Caco-2 (cell line): ENCODE measurements around the gene RAD51B. TPM values are rescaled to one million over a fixed set of nuclear protein-coding genes. Genes with fewer than 3 reads are reported as not detected.
A peak's percentile ranks its signal among the peaks of the same experiment; 100 is the strongest.

Experiments
- BruUV-seq: library from RNA; stranded (reverse); fragments of 400-500 nt; replicated peaks from 2 replicates; lab custom pipeline; 2021; lab: Mats Ljungman, UMichigan
- CTCF ChIA-PET: fragments of 300-600 bp; sonication (Branson Sonifier 250); formaldehyde crosslinking; loops from one replicate; lab custom pipeline; 2022; ENCODE audit warnings: antibody characterized with exemption; lab: Charles Lee
- POLR2A ChIA-PET: fragments of 300-600 bp; sonication (Branson Sonifier 250); formaldehyde crosslinking; loops from one replicate; lab custom pipeline; 2022; ENCODE audit warnings: antibody characterized with exemption; lab: Charles Lee
- DNase-seq, 2 experiments: peaks; one replicate each; pipeline versions ENCODE4 v3.0.0 to v3.0.0-alpha.2; 2020 to 2022
- H3K27me3 ChIP-seq: replicated peaks from 2 replicates; pipeline ENCODE4 v1.6.0; 2011; ENCODE audit warnings: low read length; ENCODE audit not compliant: control insufficient read depth, insufficient read depth
- H3K36me3 ChIP-seq: 2 replicates; pipeline ENCODE4 v1.5.1; 2011; ENCODE audit warnings: low read length; ENCODE audit not compliant: control insufficient read depth, insufficient read depth
- H3K4me1 ChIP-seq: fragments of 250-450 bp; sonication (Bioruptor Pico); 2 replicates; pipeline ENCODE4 v1.5.1; 2020; ENCODE audit warnings: mild to moderate bottlenecking
- H3K4me3 ChIP-seq: 2 replicates; pipeline ENCODE4 v1.5.1; 2011; ENCODE audit warnings: low read depth, mild to moderate bottlenecking, control low read depth, low read length
- H3K9me3 ChIP-seq: fragments of 250-450 bp; sonication (Bioruptor Pico); 2 replicates; pipeline ENCODE4 v1.5.1; 2020; ENCODE audit warnings: mild to moderate bottlenecking, moderate library complexity
- H3K27ac Mint-ChIP-seq: one replicate; pipeline ENCODE4 v1.8.0; 2022; ENCODE audit warnings: mixed read lengths; ENCODE audit not compliant: unreplicated experiment
- H3K27me3 Mint-ChIP-seq: one replicate; pipeline ENCODE4 v1.8.0; 2022; ENCODE audit warnings: mixed read lengths; ENCODE audit not compliant: insufficient read depth, unreplicated experiment
- H3K36me3 Mint-ChIP-seq: one replicate; pipeline ENCODE4 v1.8.0; 2022; ENCODE audit warnings: mild to moderate bottlenecking, mixed read lengths; ENCODE audit not compliant: insufficient read depth, unreplicated experiment
- H3K4me1 Mint-ChIP-seq: one replicate; pipeline ENCODE4 v1.8.0; 2022; ENCODE audit warnings: low read depth, mixed read lengths; ENCODE audit not compliant: unreplicated experiment
- H3K4me3 Mint-ChIP-seq: one replicate; pipeline ENCODE4 v1.8.0; 2022; ENCODE audit warnings: mild to moderate bottlenecking, moderate library complexity, mixed read lengths; ENCODE audit not compliant: unreplicated experiment
- H3K9me3 Mint-ChIP-seq: one replicate; pipeline ENCODE4 v1.8.0; 2022; ENCODE audit warnings: mixed read lengths; ENCODE audit not compliant: unreplicated experiment
- CTCF ChIP-seq, 2 experiments: fragments of 200-600 bp in 1 of 2; IDR thresholded peaks; 1 replicate in 1 of 2; 2 replicates in 1 of 2; pipeline versions ENCODE4 v1.5.1 to v1.8.0; 2011 to 2022; ENCODE audit warnings: antibody characterized with exemption in 1 of 2, control low read depth in 1 of 2, inconsistent platforms in 1 of 2, low read depth in 1 of 2, low read length in 1 of 2, mild to moderate bottlenecking in 1 of 2, moderate library complexity in 1 of 2; ENCODE audit not compliant: insufficient read depth in 1 of 2, severe bottlenecking in 1 of 2, unreplicated experiment in 1 of 2
- intact Hi-C: fragments of 100-400 bp; cut with micrococcal nuclease; formaldehyde crosslinking; loops from one replicate; pipeline ENCODE4 v1.10.0; 2022; ENCODE audit not compliant: unreplicated experiment
- total RNA-seq: library from RNA; stranded (reverse); gene quantifications from 2 replicates; pipeline ENCODE4 v1.2.3, GENCODE V29; 2022

The RAD51B gene
- total RNA-seq, 1 experiment from 2014 or later: 16.7 TPM

GRCh38 chr14:68398370-68398769 lies 578.8 kb downstream of the RAD51B start:
- H3K27me3 ChIP-seq: no peaks in the 10 kb centered on the region
- POLR2A ChIA-PET: no interaction called here
- Mint-ChIP-seq H3K36me3 (no peaks in the 10 kb centered on the region), H3K4me3 (no peak overlapping the region), H3K27ac (no peak overlapping the region), H3K9me3 (no peaks in the 10 kb centered on the region), H3K4me1 (peaks cover 21% of the 10 kb centered on the region), H3K27me3 (no peaks in the 10 kb centered on the region)
- H3K4me1 ChIP-seq: peaks cover 34% of the 10 kb centered on the region
- CTCF ChIA-PET: no interaction called here
- no peak overlapping the region for H3K4me3 ChIP-seq
- intact Hi-C loops: no loop called here
- no TSS peak for BruUV-seq
- H3K9me3 ChIP-seq: no peaks in the 10 kb centered on the region
- H3K36me3 ChIP-seq: no peaks in the 10 kb centered on the region; the same call in 1 of the 2 replicates
- DNase-seq: no peak
- TF ChIP-seq CTCF (IDR thresholded peaks at IDR 0.05; ENCODE audit: insufficient read depth in 1 of 2, low read depth in 1 of 2, low read length in 1 of 2, severe bottlenecking in 1 of 2, unreplicated experiment in 1 of 2): no peak

- no peaks in the 10 kb centered on the region for H3K9me3 Mint-ChIP-seq
- H3K36me3 ChIP-seq: no peaks in the 10 kb centered on the region; the same call in 1 of the 2 replicates
- H3K9me3 ChIP-seq: no peaks in the 10 kb centered on the region
- intact Hi-C loops: loop anchor here (5.0 kb wide), 1 partner anchor 67 kb away; no protein-coding TSS in a partner anchor
- TF ChIP-seq CTCF (IDR thresholded peaks at IDR 0.05; ENCODE audit: insufficient read depth in 1 of 2, low read depth in 1 of 2, low read length in 1 of 2, severe bottlenecking in 1 of 2, unreplicated experiment in 1 of 2): no peak
- DNase-seq: no peak
- ChIA-PET POLR2A (no interaction called here), CTCF (interaction anchor here (0.7 kb wide), 1 partner anchor 390 kb away, joined by 3 read pairs; no protein-coding TSS in a partner anchor)
- H3K4me3 Mint-ChIP-seq: no peak overlapping the region
- peaks cover 50% of the 10 kb centered on the region for H3K4me1 ChIP-seq
- H3K27me3 Mint-ChIP-seq: no peaks in the 10 kb centered on the region
- no TSS peak for BruUV-seq
- H3K4me1 Mint-ChIP-seq: peaks cover 28% of the 10 kb centered on the region
- H3K4me3 ChIP-seq: no peak overlapping the region
- no peaks in the 10 kb centered on the region for H3K27me3 ChIP-seq
- no peaks in the 10 kb centered on the region for H3K36me3 Mint-ChIP-seq
- H3K27ac Mint-ChIP-seq: peak overlapping the region; percentile 61
These were observed 580.4 kb downstream of the RAD51B start for GRCh38 chr14:68399971-68400370.

- Mint-ChIP-seq H3K27me3 (no peaks in the 10 kb centered on the region), H3K27ac (peak overlapping the region; percentile 61), H3K9me3 (no peaks in the 10 kb centered on the region), H3K36me3 (no peaks in the 10 kb centered on the region), H3K4me1 (peaks cover 28% of the 10 kb centered on the region), H3K4me3 (no peak overlapping the region)
- Histone ChIP-seq H3K4me1 (peaks cover 50% of the 10 kb centered on the region), H3K27me3 (no peaks in the 10 kb centered on the region), H3K9me3 (no peaks in the 10 kb centered on the region), H3K36me3 (no peaks in the 10 kb centered on the region; the same call in 1 of the 2 replicates), H3K4me3 (no peak overlapping the region)
- no TSS peak for BruUV-seq
- ChIA-PET CTCF (no interaction called here), POLR2A (interaction anchor here (0.7 kb wide), 1 partner anchor 275 kb away, joined by 3 read pairs; no protein-coding TSS in a partner anchor)
- TF ChIP-seq CTCF (IDR thresholded peaks at IDR 0.05; ENCODE audit: insufficient read depth in 1 of 2, low read depth in 1 of 2, low read length in 1 of 2, severe bottlenecking in 1 of 2, unreplicated experiment in 1 of 2): no peak
- intact Hi-C loops: loop anchor here (1.0 to 5.0 kb wide), 2 partner anchors 31 to 66 kb away; no protein-coding TSS in a partner anchor
- peak; percentile 50 to 74 for DNase-seq
These were observed 581.7 kb downstream of the RAD51B start for GRCh38 chr14:68401317-68401716.
